ENCODE data around the gene TDRD7.

The TDRD7 gene

GRCh38 chr9:97507428-97507984 is 95.6 kb downstream of the TDRD7 start:
- no peak for DNase-seq

DNA sequence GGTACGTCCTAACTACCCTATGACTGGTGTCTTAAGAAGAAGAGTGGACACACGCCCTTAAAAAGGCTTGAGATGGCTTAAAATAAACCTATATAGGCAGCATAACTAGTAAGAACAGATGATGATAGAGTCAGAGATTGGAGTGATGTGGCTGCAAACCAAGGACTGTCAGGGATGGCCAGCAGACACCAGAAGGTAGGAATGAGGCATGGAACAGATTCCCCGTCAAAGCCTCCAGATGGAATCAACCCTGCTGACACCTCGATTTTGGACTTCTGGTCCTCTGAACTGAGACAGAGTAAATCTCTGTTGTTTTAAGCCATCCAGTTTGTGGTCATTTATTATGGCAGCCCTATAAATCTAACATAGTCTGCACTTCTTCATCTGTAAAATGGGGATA is 97.0 kb downstream of the TDRD7 start:
- DNase-seq, result no peak

- no peak for DNase-seq
Observed at GRCh38 chr9:97510797-97511654, 99.1 kb downstream of the TDRD7 start.

DNA sequence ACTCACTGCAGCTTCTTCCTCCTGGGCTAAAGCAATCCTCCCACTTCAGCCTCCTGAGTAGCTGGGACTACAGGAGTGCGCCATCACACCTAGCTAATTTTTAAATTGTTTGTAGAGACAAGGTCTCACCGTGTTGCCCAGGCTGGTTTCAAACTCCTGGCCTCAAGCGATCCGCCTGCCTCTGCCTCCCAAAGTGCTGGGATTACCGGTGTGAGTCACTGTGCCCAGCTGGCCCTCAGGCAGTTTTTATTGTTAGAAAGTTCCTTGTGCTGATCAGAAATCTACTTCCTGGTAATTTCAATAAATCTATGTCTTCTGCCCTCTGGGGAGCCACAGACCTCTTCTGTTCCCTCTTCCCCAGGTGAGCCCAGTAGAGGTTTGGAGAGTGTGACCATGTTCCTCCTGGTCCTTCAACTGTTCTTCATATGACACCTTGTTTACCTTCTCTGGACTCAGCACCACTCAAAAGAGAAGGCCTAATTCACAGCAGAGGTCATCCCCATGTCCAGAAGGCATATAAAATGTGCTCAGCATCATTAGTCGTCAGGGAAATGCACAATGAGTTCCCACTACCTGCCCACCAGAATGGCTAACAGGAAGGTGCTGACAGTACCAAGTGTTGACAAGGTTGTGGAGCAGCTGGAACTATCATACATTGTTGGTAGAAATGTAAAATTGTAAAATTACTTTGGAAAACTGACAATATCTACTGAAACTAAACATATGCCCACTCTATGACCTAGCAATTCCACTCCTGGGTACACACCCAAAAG is 99.9 kb downstream of the TDRD7 start:
- no peak for DNase-seq

GRCh38 chr9:97512966-97513560 is 101.2 kb downstream of the TDRD7 start:
- DNase-seq, result no peak

GRCh38 chr9:97514531-97514930 is 102.6 kb downstream of the TDRD7 start:
- no peak for DNase-seq

DNA sequence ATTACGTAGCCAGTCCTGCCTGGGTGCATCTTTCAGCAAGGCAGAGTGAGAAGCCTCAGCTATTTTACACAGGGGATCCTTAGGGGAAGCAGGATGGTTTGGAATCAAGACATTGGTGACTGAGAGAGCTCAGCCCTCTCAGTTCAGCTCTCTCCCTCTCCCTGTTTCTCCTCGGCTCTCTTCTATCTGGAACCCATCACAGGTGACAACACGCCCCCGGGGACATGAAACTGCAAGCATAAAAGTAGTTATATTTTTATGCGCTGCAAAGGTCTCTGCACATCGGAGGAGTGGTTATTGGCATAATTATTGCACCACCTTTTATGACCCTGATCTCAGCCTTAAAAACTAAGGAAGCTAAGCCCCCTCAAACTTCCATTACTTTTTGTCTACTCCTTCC is 103.8 kb downstream of the TDRD7 start:
- no peak for DNase-seq

DNA sequence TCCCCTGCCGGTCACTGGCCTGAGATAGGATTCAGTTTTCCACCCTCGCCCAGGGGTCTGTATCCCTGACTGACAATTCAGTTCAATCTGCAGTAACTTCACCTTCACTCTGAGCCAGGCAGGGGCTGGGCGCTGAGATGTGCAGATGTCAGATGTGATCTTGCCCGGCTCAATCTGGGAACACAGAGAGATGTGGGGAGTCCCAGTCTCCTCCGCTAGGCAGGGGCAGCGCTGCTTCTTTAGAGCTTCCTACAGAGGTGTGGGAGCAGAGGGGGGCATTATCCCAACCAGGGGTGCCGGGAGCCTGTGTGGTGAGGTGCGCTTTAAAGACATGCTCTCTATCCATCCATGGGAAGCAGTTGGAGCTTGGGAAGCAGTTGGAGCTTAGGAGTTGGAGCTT is 104.2 kb downstream of the TDRD7 start:
- no peak for DNase-seq

GRCh38 chr9:97517331-97518089 is 105.6 kb downstream of the TDRD7 start:
- DNase-seq, result no peak

- no peak for DNase-seq
Observed at GRCh38 chr9:97518166-97518908, 106.4 kb downstream of the TDRD7 start.

GRCh38 chr9:97518909-97519307 is 107.0 kb downstream of the TDRD7 start:
- DNase-seq, result no peak

- DNase-seq, result no peak
Observed at GRCh38 chr9:97519441-97519970, 107.6 kb downstream of the TDRD7 start.

- DNase-seq, result no peak
Observed at GRCh38 chr9:97521576-97522333, 109.9 kb downstream of the TDRD7 start.

DNA sequence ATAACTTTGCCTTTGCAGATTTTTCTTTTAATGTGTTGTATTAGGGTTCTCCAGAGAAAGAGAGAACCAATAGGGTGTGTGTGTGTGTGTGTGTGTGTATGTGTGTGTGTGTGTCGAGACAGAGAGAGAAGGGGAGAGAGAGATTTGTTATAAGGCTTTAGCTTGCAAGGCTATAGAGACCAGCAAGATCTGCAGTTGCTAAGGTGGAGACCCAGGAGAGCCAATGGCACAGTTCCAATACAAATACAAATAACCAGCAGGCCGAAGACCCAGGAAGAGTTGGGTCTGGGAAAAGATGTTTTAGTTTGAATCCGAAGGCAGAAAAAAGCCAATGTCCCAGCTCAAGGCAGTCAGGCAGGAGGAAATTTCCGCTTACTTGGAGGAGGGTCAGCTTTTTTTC is 112.5 kb downstream of the TDRD7 start:
- no peak for DNase-seq

DNA sequence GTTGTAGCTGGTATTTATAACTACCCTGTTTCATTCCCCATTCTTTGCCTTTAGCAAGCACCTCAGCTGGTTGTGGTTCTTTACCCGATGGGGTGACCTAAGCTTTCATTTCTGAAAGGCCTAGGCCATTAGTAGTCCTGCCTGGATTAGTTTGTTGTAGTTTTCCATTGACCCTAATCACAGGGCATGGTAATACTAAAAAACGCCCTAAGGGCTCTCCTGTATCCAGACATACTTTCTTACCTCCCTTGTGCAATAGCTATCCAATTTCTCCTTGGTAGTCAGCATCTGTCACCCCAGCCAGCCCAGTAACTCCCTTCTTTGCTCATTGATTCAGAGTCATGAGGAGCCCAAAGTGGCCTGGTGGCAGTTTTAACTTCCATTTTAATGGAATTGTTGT is 113.6 kb downstream of the TDRD7 start:
- no peak for DNase-seq

- DNase-seq, result no peak
Observed at GRCh38 chr9:97526895-97527575, 115.1 kb downstream of the TDRD7 start.

DNA sequence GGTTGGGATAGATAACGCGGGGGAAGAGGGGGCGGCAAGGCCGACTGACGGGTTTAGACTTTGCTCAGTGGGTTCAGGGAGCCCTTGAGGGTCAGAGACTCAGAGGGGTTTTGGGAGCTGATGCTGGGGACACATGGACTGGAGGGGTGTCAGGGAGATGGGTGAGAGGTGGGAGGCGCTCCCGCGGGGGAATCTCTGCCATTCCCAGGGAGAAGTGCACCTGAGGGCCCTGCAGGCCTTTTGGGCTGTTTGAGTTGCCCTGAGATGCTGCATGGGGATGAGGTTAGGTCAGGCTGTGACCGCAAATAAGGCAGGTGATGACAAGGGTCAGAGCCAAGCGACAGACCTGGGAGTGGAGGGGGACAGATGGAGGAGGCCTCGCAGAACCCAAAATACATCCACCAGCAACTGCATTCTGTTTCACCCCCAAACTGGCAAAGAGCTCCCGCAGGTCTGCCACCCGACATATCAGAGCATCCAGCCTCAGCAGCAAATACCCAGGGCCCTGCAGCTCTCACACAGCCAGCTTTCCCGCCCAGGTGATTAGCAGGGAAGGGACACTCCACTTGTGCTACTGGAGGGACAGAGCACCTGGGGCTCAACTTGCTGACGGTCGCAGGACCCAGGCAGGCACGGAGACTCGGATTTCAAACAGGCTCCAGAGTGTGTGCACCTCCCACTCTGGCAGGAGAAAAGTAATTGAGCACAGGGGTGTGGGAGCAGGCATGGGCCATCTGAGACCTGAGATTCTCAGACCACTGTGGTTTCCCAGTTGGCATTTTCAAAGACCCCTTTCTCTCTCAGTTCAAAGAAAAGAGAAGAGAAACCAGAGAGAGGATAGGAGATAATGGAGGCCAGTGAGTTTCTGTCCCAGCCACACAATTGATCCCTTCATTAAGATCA is 116.0 kb downstream of the TDRD7 start:
- DNase-seq, result no peak

- no peak for DNase-seq
Observed at GRCh38 chr9:97528529-97529230, 116.8 kb downstream of the TDRD7 start.

Data from activated naive CD4-positive, alpha-beta T cell treated with Interleukin-2 at 50 U/mL for 16 hours (primary cell).